Measurements from ENCODE around the gene MAZ. TPM values are rescaled to one million over a fixed set of nuclear protein-coding genes. Genes with fewer than 3 reads are reported as not detected.

The MAZ gene
- polyA plus RNA-seq, 1 of the 3 experiments (the other 2 are of a cell fraction), result 163 TPM

- TF ChIP-seq TAF1 (IDR thresholded peaks at IDR 0.05; ENCODE audit: borderline replicate concordance, low read depth, low read length) (peak; percentile 89), TCF12 (IDR thresholded peaks at IDR 0.05) (peak; percentile 56; the same call in 1 of the 2 replicates), NRF1 (IDR thresholded peaks at IDR 0.05; ENCODE audit: low read depth, low read length) (peak; percentile 68), FOSL2 (IDR thresholded peaks at IDR 0.05; ENCODE audit: borderline replicate concordance, low read depth) (no peak), TEAD4 (IDR thresholded peaks at IDR 0.05; ENCODE audit: borderline replicate concordance, insufficient read depth) (0 out of 2 replicates have a peak, but pooled peaks have one; percentile 37), MEF2A (IDR thresholded peaks at IDR 0.05; ENCODE audit: borderline replicate concordance, low read depth) (no peak; the same call in 1 of the 2 replicates), POLR2AphosphoS5 (IDR thresholded peaks at IDR 0.05; ENCODE audit: low read depth, low read length) (peak; percentile 87), SIN3A (IDR thresholded peaks at IDR 0.05; ENCODE audit: borderline replicate concordance, low read depth, low read length) (peak; percentile 96; the same call in 1 of the 2 replicates), CHD2 (IDR thresholded peaks at IDR 0.05; ENCODE audit: low read length, partially characterized antibody) (peak; percentile 85), YY1 (IDR thresholded peaks at IDR 0.05; ENCODE audit: low read depth) (peak; percentile 94), FOXJ3 (CRISPR knock-in tag; IDR thresholded peaks at IDR 0.05) (peak; percentile 73; the same call in 1 of the 2 replicates), ELF1 (IDR thresholded peaks at IDR 0.05) (peak; percentile 85), RFX5 (IDR thresholded peaks at IDR 0.05; ENCODE audit: low read length) (no peak), NFIC (IDR thresholded peaks at IDR 0.05; ENCODE audit: borderline replicate concordance) (no peak; the same call in 1 of the 2 replicates), CTCF (IDR thresholded peaks at IDR 0.05) (no peak)
- TF ChIP-seq, protein P1, sequence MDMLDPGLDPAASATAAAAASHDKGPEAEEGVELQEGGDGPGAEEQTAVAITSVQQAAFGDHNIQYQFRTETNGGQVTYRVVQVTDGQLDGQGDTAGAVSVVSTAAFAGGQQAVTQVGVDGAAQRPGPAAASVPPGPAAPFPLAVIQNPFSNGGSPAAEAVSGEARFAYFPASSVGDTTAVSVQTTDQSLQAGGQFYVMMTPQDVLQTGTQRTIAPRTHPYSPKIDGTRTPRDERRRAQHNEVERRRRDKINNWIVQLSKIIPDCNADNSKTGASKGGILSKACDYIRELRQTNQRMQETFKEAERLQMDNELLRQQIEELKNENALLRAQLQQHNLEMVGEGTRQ (IDR thresholded peaks at IDR 0.05; ENCODE audit: borderline replicate concordance, low read depth, low read length), result no peak
- TF ChIP-seq, protein P2, sequence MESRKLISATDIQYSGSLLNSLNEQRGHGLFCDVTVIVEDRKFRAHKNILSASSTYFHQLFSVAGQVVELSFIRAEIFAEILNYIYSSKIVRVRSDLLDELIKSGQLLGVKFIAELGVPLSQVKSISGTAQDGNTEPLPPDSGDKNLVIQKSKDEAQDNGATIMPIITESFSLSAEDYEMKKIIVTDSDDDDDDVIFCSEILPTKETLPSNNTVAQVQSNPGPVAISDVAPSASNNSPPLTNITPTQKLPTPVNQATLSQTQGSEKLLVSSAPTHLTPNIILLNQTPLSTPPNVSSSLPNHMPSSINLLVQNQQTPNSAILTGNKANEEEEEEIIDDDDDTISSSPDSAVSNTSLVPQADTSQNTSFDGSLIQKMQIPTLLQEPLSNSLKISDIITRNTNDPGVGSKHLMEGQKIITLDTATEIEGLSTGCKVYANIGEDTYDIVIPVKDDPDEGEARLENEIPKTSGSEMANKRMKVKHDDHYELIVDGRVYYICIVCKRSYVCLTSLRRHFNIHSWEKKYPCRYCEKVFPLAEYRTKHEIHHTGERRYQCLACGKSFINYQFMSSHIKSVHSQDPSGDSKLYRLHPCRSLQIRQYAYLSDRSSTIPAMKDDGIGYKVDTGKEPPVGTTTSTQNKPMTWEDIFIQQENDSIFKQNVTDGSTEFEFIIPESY (IDR thresholded peaks at IDR 0.05; ENCODE audit: borderline replicate concordance, low read depth), result peak; percentile 81; the same call in 1 of the 2 replicates
- TF ChIP-seq, protein P3, sequence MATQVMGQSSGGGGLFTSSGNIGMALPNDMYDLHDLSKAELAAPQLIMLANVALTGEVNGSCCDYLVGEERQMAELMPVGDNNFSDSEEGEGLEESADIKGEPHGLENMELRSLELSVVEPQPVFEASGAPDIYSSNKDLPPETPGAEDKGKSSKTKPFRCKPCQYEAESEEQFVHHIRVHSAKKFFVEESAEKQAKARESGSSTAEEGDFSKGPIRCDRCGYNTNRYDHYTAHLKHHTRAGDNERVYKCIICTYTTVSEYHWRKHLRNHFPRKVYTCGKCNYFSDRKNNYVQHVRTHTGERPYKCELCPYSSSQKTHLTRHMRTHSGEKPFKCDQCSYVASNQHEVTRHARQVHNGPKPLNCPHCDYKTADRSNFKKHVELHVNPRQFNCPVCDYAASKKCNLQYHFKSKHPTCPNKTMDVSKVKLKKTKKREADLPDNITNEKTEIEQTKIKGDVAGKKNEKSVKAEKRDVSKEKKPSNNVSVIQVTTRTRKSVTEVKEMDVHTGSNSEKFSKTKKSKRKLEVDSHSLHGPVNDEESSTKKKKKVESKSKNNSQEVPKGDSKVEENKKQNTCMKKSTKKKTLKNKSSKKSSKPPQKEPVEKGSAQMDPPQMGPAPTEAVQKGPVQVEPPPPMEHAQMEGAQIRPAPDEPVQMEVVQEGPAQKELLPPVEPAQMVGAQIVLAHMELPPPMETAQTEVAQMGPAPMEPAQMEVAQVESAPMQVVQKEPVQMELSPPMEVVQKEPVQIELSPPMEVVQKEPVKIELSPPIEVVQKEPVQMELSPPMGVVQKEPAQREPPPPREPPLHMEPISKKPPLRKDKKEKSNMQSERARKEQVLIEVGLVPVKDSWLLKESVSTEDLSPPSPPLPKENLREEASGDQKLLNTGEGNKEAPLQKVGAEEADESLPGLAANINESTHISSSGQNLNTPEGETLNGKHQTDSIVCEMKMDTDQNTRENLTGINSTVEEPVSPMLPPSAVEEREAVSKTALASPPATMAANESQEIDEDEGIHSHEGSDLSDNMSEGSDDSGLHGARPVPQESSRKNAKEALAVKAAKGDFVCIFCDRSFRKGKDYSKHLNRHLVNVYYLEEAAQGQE (IDR thresholded peaks at IDR 0.05; ENCODE audit: low read depth, low read length), result peak; percentile 74; the same call in 1 of the 2 replicates
- TF ChIP-seq, protein P4, sequence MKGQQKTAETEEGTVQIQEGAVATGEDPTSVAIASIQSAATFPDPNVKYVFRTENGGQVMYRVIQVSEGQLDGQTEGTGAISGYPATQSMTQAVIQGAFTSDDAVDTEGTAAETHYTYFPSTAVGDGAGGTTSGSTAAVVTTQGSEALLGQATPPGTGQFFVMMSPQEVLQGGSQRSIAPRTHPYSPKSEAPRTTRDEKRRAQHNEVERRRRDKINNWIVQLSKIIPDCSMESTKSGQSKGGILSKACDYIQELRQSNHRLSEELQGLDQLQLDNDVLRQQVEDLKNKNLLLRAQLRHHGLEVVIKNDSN (IDR thresholded peaks at IDR 0.05; ENCODE audit: borderline replicate concordance, low read depth), result peak; percentile 35; the same call in 1 of the 2 replicates
Observed at GRCh38 chr16:29805232-29806098, 864 bp upstream of the MAZ start (continued).
